HepG2 (cell line): Measurements from ENCODE around the gene DNLZ. TPM values are rescaled to one million over a fixed set of nuclear protein-coding genes. Genes with fewer than 3 reads are reported as not detected.
A peak's percentile ranks its signal among the peaks of the same experiment; 100 is the strongest.

Experiments used
- ARNT2 ChIP-seq: sonication (generic); formaldehyde crosslinking; IDR thresholded peaks from 2 replicates; pipeline ENCODE4 v1.8.0; 2022; ENCODE audit warnings: mild to moderate bottlenecking, low read depth, missing genetic modification reagents, moderate library complexity
- GATA4 ChIP-seq: sonication (generic); IDR thresholded peaks from 2 replicates; pipeline ENCODE4 v1.6.1; 2016; ENCODE audit warnings: antibody characterized with exemption, low read depth, borderline replicate concordance
- HBP1 ChIP-seq: IDR thresholded peaks from 2 replicates; pipeline ENCODE4 v1.6.1; 2016; ENCODE audit warnings: low read depth, control low read depth
- KLF13 ChIP-seq: sonication (generic); formaldehyde crosslinking; IDR thresholded peaks from 2 replicates; pipeline ENCODE4 v1.4.0; 2020; ENCODE audit warnings: mild to moderate bottlenecking, missing genetic modification reagents
- NR2C2 ChIP-seq: sonication (generic); formaldehyde crosslinking; IDR thresholded peaks from 2 replicates; pipeline ENCODE4 v1.4.0; 2020; ENCODE audit warnings: missing genetic modification reagents, mild to moderate bottlenecking, moderate library complexity, borderline replicate concordance
- NR2F6 ChIP-seq, 2 experiments: IDR thresholded peaks; 2 replicates each; pipeline ENCODE4 v1.6.1; 2016; ENCODE audit warnings: antibody characterized with exemption in 1 of 2, mild to moderate bottlenecking in 1 of 2
- POLR2AphosphoS5 ChIP-seq: IDR thresholded peaks from 2 replicates; pipeline ENCODE4 v1.6.1; 2012; ENCODE audit warnings: low read depth, low read length
- RARA ChIP-seq: IDR thresholded peaks from 2 replicates; pipeline ENCODE4 v1.6.1; 2016; ENCODE audit warnings: missing genetic modification reagents, missing compliant biosample characterization
- REST ChIP-seq, 2 experiments: IDR thresholded peaks; 2 replicates each; pipeline ENCODE4 v1.6.1; 2011 to 2012; ENCODE audit warnings: low read length in 2 of 2, borderline replicate concordance in 1 of 2, low read depth in 1 of 2, mild to moderate bottlenecking in 1 of 2, moderate library complexity in 1 of 2
- THAP9 ChIP-seq: sonication (generic); formaldehyde crosslinking; IDR thresholded peaks from 2 replicates; pipeline ENCODE4; 2020; ENCODE audit warnings: missing genetic modification reagents, mild to moderate bottlenecking, borderline replicate concordance
- YEATS4 ChIP-seq: sonication (generic); formaldehyde crosslinking; IDR thresholded peaks from 2 replicates; pipeline ENCODE4 v1.4.0; 2020; ENCODE audit warnings: missing genetic modification reagents, borderline replicate concordance
- ZBTB25 ChIP-seq: IDR thresholded peaks from 2 replicates; pipeline ENCODE4 v1.6.1; 2018; ENCODE audit warnings: missing genetic modification reagents
- ZMYM4 ChIP-seq: sonication (generic); formaldehyde crosslinking; IDR thresholded peaks from 2 replicates; pipeline ENCODE4 v1.8.1; 2023; ENCODE audit warnings: mild to moderate bottlenecking, missing genetic modification reagents
- ZNF557 ChIP-seq: sonication (generic); formaldehyde crosslinking; IDR thresholded peaks from 2 replicates; pipeline ENCODE4 v1.4.0; 2020; ENCODE audit warnings: missing genetic modification reagents
- ZNF629 ChIP-seq: sonication (generic); formaldehyde crosslinking; conservative IDR thresholded peaks from 2 replicates; pipeline ENCODE4 v1.5.0; 2020; ENCODE audit warnings: missing genetic modification reagents
- ZNF639 ChIP-seq: conservative IDR thresholded peaks from 2 replicates; pipeline ENCODE4 v1.6.1; 2018; ENCODE audit warnings: missing genetic modification reagents
- ZNF780A ChIP-seq: sonication (generic); formaldehyde crosslinking; IDR thresholded peaks from 2 replicates; pipeline ENCODE4 v1.8.0; 2022; ENCODE audit warnings: mild to moderate bottlenecking, missing genetic modification reagents, moderate library complexity
- polyA plus RNA-seq, 8 experiments: library from polyadenylated mRNA; depleted of rRNA in 3 of 8; stranded (reverse) in 7 of 8; unstranded in 1 of 8; fragments of >200 nt; fragmentation: Illumina TruSeq in 4 of 8; extraction: Trizol in 4 of 8; gene quantifications; 2 replicates each; pipeline versions ENCODE4 v1.2.1 to v1.2.3, GENCODE V29; 2011 to 2016; ENCODE audit warnings: low read depth in 4 of 8, missing spikeins in 1 of 8, mixed read lengths in 1 of 8; ENCODE audit not compliant: insufficient read depth in 1 of 8
- total RNA-seq, 5 experiments: library from RNA; depleted of rRNA; stranded (reverse); fragments of >200 nt; fragmentation: Illumina TruSeq; extraction: Trizol; gene quantifications; 2 replicates each; pipeline ENCODE4 v1.2.3, GENCODE V29; 2016; ENCODE audit warnings: low read depth in 1 of 5

DNLZ gene
- total and polyA plus RNA-seq, 2 of the 13 experiments (the other 11 are each of a cell fraction or from before 2014, with no cell fraction given) = 3.4 to 8.0 TPM

GRCh38 chr9:136400038-136400834, 36.7 kb upstream of the DNLZ start, which contains the start of gene SNAPC4 (continued):
- TF ChIP-seq THAP9 (CRISPR knock-in tag) (0 out of 2 replicates have a peak, but pooled peaks have one; percentile 25), POLR2AphosphoS5 (peak; percentile 61), GATA4 (peak; percentile 34; the same call in 1 of the 2 replicates), ZNF557 (CRISPR knock-in tag) (no peak), ARNT2 (CRISPR knock-in tag) (peak; percentile 67; the same call in 1 of the 2 replicates), RARA (0 out of 2 replicates have a peak, but pooled peaks have one; percentile 5), ZNF639 (no peak; the same call in 1 of the 2 replicates), ZNF780A (CRISPR knock-in tag) (0 out of 2 replicates have a peak, but pooled peaks have one; percentile 42), ZNF629 (CRISPR knock-in tag) (no peak), ZBTB25 (CRISPR knock-in tag) (peak; percentile 51; the same call in 1 of the 2 replicates), HBP1 (CRISPR knock-in tag) (no peak), ZMYM4 (CRISPR knock-in tag) (peak; percentile 49; the same call in 1 of the 2 replicates), NR2F6 (IDR thresholded peaks at IDR 0.05) (no peak), NR2F6 (CRISPR knock-in tag; IDR thresholded peaks at IDR 0.05) (no peak), YEATS4 (CRISPR knock-in tag) (peak; percentile 34; the same call in 1 of the 2 replicates), KLF13 (peak; percentile 63; the same call in 1 of the 2 replicates), NR2C2 (CRISPR knock-in tag) (no peak; the same call in 1 of the 2 replicates), REST (IDR thresholded peaks at IDR 0.05; ENCODE audit: borderline replicate concordance in 1 of 2, low read depth in 1 of 2, low read length in 2 of 2) (peak in 1 of 2 experiments; percentile 57; a peak in 1 of 4 replicates)
